ENCODE measurements around the gene C10orf120.

DNA sequence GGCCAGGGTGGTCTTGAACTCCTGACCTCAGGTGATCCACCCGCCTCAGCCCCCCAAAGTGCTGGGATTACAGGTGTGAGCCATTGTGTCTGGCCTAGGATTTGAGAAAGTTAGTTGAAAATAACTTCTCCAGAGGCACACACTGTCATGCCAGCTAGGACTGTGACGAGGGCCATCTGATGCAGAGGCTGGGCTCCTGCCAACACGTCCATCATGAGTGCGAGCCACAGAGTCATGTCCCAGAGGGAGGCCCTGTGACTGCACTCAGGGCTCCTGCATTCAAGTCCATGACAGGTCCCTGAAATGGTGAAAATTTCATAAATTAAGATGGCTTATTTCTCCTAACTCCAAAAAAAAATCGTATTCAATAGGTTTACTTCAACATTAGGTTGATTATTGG lies 17.1 kb downstream of the C10orf120 start:
- TF ChIP-seq, protein P1, sequence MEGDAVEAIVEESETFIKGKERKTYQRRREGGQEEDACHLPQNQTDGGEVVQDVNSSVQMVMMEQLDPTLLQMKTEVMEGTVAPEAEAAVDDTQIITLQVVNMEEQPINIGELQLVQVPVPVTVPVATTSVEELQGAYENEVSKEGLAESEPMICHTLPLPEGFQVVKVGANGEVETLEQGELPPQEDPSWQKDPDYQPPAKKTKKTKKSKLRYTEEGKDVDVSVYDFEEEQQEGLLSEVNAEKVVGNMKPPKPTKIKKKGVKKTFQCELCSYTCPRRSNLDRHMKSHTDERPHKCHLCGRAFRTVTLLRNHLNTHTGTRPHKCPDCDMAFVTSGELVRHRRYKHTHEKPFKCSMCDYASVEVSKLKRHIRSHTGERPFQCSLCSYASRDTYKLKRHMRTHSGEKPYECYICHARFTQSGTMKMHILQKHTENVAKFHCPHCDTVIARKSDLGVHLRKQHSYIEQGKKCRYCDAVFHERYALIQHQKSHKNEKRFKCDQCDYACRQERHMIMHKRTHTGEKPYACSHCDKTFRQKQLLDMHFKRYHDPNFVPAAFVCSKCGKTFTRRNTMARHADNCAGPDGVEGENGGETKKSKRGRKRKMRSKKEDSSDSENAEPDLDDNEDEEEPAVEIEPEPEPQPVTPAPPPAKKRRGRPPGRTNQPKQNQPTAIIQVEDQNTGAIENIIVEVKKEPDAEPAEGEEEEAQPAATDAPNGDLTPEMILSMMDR (conservative IDR thresholded peaks at IDR 0.05 in 1 of 2, IDR thresholded peaks at IDR 0.05 in 1 of 2; ENCODE audit: low read depth in 1 of 2, low read length in 2 of 2), result no peak
- no peak for TF ChIP-seq EZH2 (IDR thresholded peaks at IDR 0.05; ENCODE audit: low read length, missing control alignments)

Data from fibroblast of lung (primary cell).